Karpas-422 (cell line): ENCODE measurements around the gene CAVIN2. TPM values are rescaled to one million over a fixed set of nuclear protein-coding genes. Genes with fewer than 3 reads are reported as not detected.

Source experiments
- DNase-seq: peaks from one replicate; pipeline ENCODE4 v3.0.0-alpha.2; 2015
- H2AFZ ChIP-seq: fragments of 200-600 bp; sonication (generic); 2 replicates; pipeline ENCODE4 v1.6.1; 2014; ENCODE audit warnings: antibody characterized with exemption, low read length, mixed read lengths
- H3K27ac ChIP-seq: fragments of 200-600 bp; sonication (generic); 2 replicates; pipeline ENCODE4 v1.5.1; 2014; ENCODE audit warnings: mild to moderate bottlenecking, low read length, moderate library complexity
- H3K27me3 ChIP-seq: fragments of 200-600 bp; sonication (generic); 2 replicates; pipeline ENCODE4 v1.6.1; 2014; ENCODE audit warnings: low read length, mixed read lengths
- H3K36me3 ChIP-seq: fragments of 200-600 bp; sonication (generic); 2 replicates; pipeline ENCODE4 v1.6.1; 2014; ENCODE audit warnings: low read length, mixed read lengths; ENCODE audit not compliant: insufficient read depth
- H3K4me1 ChIP-seq: fragments of 200-600 bp; sonication (generic); 2 replicates; pipeline ENCODE4 v1.6.1; 2014; ENCODE audit warnings: mild to moderate bottlenecking, low read length, mixed read lengths
- H3K4me2 ChIP-seq: fragments of 200-600 bp; sonication (generic); 2 replicates; pipeline ENCODE4 v1.6.1; 2014; ENCODE audit warnings: low read length, low read depth, mild to moderate bottlenecking; ENCODE audit not compliant: poor library complexity, severe bottlenecking
- H3K4me3 ChIP-seq: fragments of 200-600 bp; sonication (generic); 2 replicates; pipeline ENCODE4 v1.5.1; 2014; ENCODE audit warnings: mild to moderate bottlenecking, antibody characterized with exemption, low read length, mixed read lengths
- H3K79me2 ChIP-seq: fragments of 200-600 bp; sonication (generic); 2 replicates; pipeline ENCODE4 v1.6.1; 2014; ENCODE audit warnings: mild to moderate bottlenecking, low read length, mixed read lengths
- H3K9ac ChIP-seq: fragments of 200-600 bp; sonication (generic); 2 replicates; pipeline ENCODE4 v1.6.0; 2014; ENCODE audit warnings: low read length
- H3K9me2 ChIP-seq: fragments of 200-600 bp; sonication (generic), shearing (Covaris generic); replicated peaks from 2 replicates; pipeline ENCODE4 v1.6.0; 2014; ENCODE audit warnings: mild to moderate bottlenecking, low read length, moderate library complexity; ENCODE audit not compliant: insufficient read depth
- H3K9me3 ChIP-seq: fragments of 300-700, 200-600 bp; sonication (generic); 2 replicates; pipeline ENCODE4 v1.6.1; 2014; ENCODE audit warnings: low read length, mixed read lengths
- H4K20me1 ChIP-seq: fragments of 200-600 bp; sonication (generic); 2 replicates; pipeline ENCODE4 v1.6.1; 2014; ENCODE audit warnings: mild to moderate bottlenecking, antibody characterized with exemption, low read length, low read depth; ENCODE audit not compliant: insufficient read depth
- total RNA-seq: library from RNA; depleted of rRNA; stranded (reverse); fragments of >200 nt; shearing (Covaris generic); gene quantifications from 2 replicates; pipeline ENCODE4 v1.2.3, GENCODE V29; 2014; ENCODE audit warnings: low replicate concordance

The CAVIN2 gene
- total RNA-seq, 1 experiment from 2014 or later, result 3.1 TPM

GRCh38 chr2:191859681-191860080 is 12.8 kb upstream of the CAVIN2 start:
- no peaks in the 10 kb centered on the region for H3K27me3 ChIP-seq
- peaks cover 9% of the 10 kb centered on the region for H3K4me1 ChIP-seq
- H3K9me2 ChIP-seq, result no peaks in the 10 kb centered on the region
- H3K4me3 ChIP-seq, result no peak overlapping the region
- no peaks in the 10 kb centered on the region for H4K20me1 ChIP-seq
- no peaks in the 10 kb centered on the region for H3K36me3 ChIP-seq
- H3K9ac ChIP-seq, result no peak overlapping the region
- no peak overlapping the region for H2AFZ ChIP-seq
- no peak overlapping the region for H3K27ac ChIP-seq
- no peak for DNase-seq
- no peaks in the 10 kb centered on the region for H3K79me2 ChIP-seq
- H3K9me3 ChIP-seq, result no peaks in the 10 kb centered on the region
- H3K4me2 ChIP-seq, result no peak overlapping the region

- no peaks in the 10 kb centered on the region for H3K4me1 ChIP-seq
- H3K4me3 ChIP-seq, result no peak overlapping the region
- H4K20me1 ChIP-seq, result no peaks in the 10 kb centered on the region
- no peaks in the 10 kb centered on the region for H3K9me3 ChIP-seq
- no peak overlapping the region for H2AFZ ChIP-seq
- no peaks in the 10 kb centered on the region for H3K27me3 ChIP-seq
- no peaks in the 10 kb centered on the region for H3K79me2 ChIP-seq
- H3K36me3 ChIP-seq, result no peaks in the 10 kb centered on the region
- H3K27ac ChIP-seq, result no peak overlapping the region
- H3K9ac ChIP-seq, result no peak overlapping the region
- no peak for DNase-seq
- no peaks in the 10 kb centered on the region for H3K9me2 ChIP-seq
- no peak overlapping the region for H3K4me2 ChIP-seq
Measured at GRCh38 chr2:191857886-191858285, 11.0 kb upstream of the CAVIN2 start.

- no peaks in the 10 kb centered on the region for H3K27me3 ChIP-seq
- no peaks in the 10 kb centered on the region for H4K20me1 ChIP-seq
- H3K79me2 ChIP-seq, result no peaks in the 10 kb centered on the region
- no peak overlapping the region for H3K9ac ChIP-seq
- H3K9me2 ChIP-seq, result no peaks in the 10 kb centered on the region
- no peaks in the 10 kb centered on the region for H3K9me3 ChIP-seq
- H3K4me2 ChIP-seq, result no peak overlapping the region
- H3K4me1 ChIP-seq, result no peaks in the 10 kb centered on the region
- DNase-seq, result no peak
- H3K4me3 ChIP-seq, result no peak overlapping the region
- no peak overlapping the region for H2AFZ ChIP-seq
- H3K36me3 ChIP-seq, result no peaks in the 10 kb centered on the region
- H3K27ac ChIP-seq, result no peak overlapping the region
Measured at GRCh38 chr2:191857259-191857805, 10.4 kb upstream of the CAVIN2 start.

GRCh38 chr2:191856111-191856876 is 9.4 kb upstream of the CAVIN2 start:
- Histone ChIP-seq H3K9me3 (no peaks in the 10 kb centered on the region), H3K9ac (no peak overlapping the region), H3K4me2 (no peak overlapping the region), H4K20me1 (no peaks in the 10 kb centered on the region), H3K4me1 (0 out of 2 replicates have a peak, but pooled peaks cover 1% of the 10 kb centered on the region), H3K9me2 (no peaks in the 10 kb centered on the region), H2AFZ (no peak overlapping the region), H3K4me3 (no peak overlapping the region), H3K27me3 (no peaks in the 10 kb centered on the region), H3K79me2 (no peaks in the 10 kb centered on the region), H3K27ac (no peak overlapping the region), H3K36me3 (no peaks in the 10 kb centered on the region)
- DNase-seq, result no peak

GRCh38 chr2:191855382-191855781 is 8.5 kb upstream of the CAVIN2 start:
- Histone ChIP-seq H3K9ac (no peak overlapping the region), H2AFZ (no peak overlapping the region)

GRCh38 chr2:191854382-191855372 is 7.8 kb upstream of the CAVIN2 start:
- H3K4me3 ChIP-seq, result no peak overlapping the region
- H3K9me2 ChIP-seq, result no peaks in the 10 kb centered on the region
- no peak overlapping the region for H3K27ac ChIP-seq
- no peak for DNase-seq
- no peaks in the 10 kb centered on the region for H3K79me2 ChIP-seq
- H3K4me2 ChIP-seq, result no peak overlapping the region
- H4K20me1 ChIP-seq, result no peaks in the 10 kb centered on the region
- H3K9ac ChIP-seq, result no peak overlapping the region
- peaks cover 6% of the 10 kb centered on the region; the same call in 1 of the 2 replicates for H3K4me1 ChIP-seq
- peaks cover 3% of the 10 kb centered on the region; the same call in 1 of the 2 replicates for H3K27me3 ChIP-seq
- H2AFZ ChIP-seq, result no peak overlapping the region
- no peaks in the 10 kb centered on the region for H3K36me3 ChIP-seq
- H3K9me3 ChIP-seq, result no peaks in the 10 kb centered on the region

More at GRCh38 chr2:191855382-191855781, 8.5 kb upstream of the CAVIN2 start:
- no peak overlapping the region for H3K4me3 ChIP-seq
- H3K36me3 ChIP-seq, result no peaks in the 10 kb centered on the region
- no peaks in the 10 kb centered on the region for H4K20me1 ChIP-seq
- H3K79me2 ChIP-seq, result no peaks in the 10 kb centered on the region
- no peak overlapping the region for H3K4me2 ChIP-seq
- no peak overlapping the region for H3K27ac ChIP-seq
- H3K4me1 ChIP-seq, result 0 out of 2 replicates have a peak, but pooled peaks cover 6% of the 10 kb centered on the region
- H3K27me3 ChIP-seq, result peaks cover under 1% of the 10 kb centered on the region; the same call in 1 of the 2 replicates
- no peaks in the 10 kb centered on the region for H3K9me2 ChIP-seq
- DNase-seq, result no peak
- no peaks in the 10 kb centered on the region for H3K9me3 ChIP-seq

GRCh38 chr2:191853843-191854242 is 7.0 kb upstream of the CAVIN2 start:
- H2AFZ ChIP-seq, result no peak overlapping the region
- no peak overlapping the region for H3K27ac ChIP-seq
- no peak for DNase-seq
- no peaks in the 10 kb centered on the region for H4K20me1 ChIP-seq
- no peaks in the 10 kb centered on the region for H3K79me2 ChIP-seq
- H3K36me3 ChIP-seq, result no peaks in the 10 kb centered on the region
- no peak overlapping the region for H3K4me2 ChIP-seq
- H3K9me2 ChIP-seq, result no peaks in the 10 kb centered on the region
- no peaks in the 10 kb centered on the region for H3K9me3 ChIP-seq
- peaks cover 14% of the 10 kb centered on the region for H3K4me1 ChIP-seq
- no peak overlapping the region for H3K4me3 ChIP-seq
- no peak overlapping the region for H3K9ac ChIP-seq
- H3K27me3 ChIP-seq, result peaks cover 3% of the 10 kb centered on the region; the same call in 1 of the 2 replicates

- Histone ChIP-seq H3K4me3 (no peak overlapping the region), H3K4me1 (peaks cover 40% of the 10 kb centered on the region), H3K9me2 (no peaks in the 10 kb centered on the region), H3K9me3 (no peaks in the 10 kb centered on the region), H2AFZ (no peak overlapping the region), H3K27me3 (peaks cover 3% of the 10 kb centered on the region; the same call in 1 of the 2 replicates), H3K9ac (no peak overlapping the region), H4K20me1 (no peaks in the 10 kb centered on the region), H3K4me2 (no peak overlapping the region), H3K79me2 (no peaks in the 10 kb centered on the region), H3K27ac (no peak overlapping the region), H3K36me3 (no peaks in the 10 kb centered on the region)
- DNase-seq, result no peak
Measured at GRCh38 chr2:191851158-191851557, 4.3 kb upstream of the CAVIN2 start.
